ENCODE measurements around the gene SLC30A1. TPM values are rescaled to one million over a fixed set of nuclear protein-coding genes. Genes with fewer than 3 reads are reported as not detected.

The SLC30A1 gene
- total and polyA plus RNA-seq, 10 of the 15 experiments (the other 5 are each of a cell fraction or from before 2014, with no cell fraction given): 3.5 to 14.1 (median 8.8) TPM

DNA sequence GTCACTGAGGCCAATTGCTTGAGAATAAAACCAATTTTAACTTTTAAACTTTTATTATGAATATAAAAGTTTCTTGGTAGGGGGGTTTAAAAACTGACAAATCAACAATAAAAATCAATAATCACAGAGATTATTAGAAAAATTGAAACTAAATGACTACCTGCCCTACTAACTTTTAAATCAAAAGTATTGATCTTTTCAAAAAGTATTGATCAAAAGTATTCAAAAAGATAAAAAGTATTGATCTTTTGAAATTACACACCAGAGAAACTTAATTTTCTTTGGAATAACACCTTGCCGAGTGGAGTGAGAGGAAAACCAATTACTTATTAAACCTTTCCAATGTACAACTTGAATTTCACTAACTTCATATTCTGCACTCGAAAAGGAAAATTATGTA is 2.2 kb downstream of the SLC30A1 start (continued):
- TF ChIP-seq, protein P1, sequence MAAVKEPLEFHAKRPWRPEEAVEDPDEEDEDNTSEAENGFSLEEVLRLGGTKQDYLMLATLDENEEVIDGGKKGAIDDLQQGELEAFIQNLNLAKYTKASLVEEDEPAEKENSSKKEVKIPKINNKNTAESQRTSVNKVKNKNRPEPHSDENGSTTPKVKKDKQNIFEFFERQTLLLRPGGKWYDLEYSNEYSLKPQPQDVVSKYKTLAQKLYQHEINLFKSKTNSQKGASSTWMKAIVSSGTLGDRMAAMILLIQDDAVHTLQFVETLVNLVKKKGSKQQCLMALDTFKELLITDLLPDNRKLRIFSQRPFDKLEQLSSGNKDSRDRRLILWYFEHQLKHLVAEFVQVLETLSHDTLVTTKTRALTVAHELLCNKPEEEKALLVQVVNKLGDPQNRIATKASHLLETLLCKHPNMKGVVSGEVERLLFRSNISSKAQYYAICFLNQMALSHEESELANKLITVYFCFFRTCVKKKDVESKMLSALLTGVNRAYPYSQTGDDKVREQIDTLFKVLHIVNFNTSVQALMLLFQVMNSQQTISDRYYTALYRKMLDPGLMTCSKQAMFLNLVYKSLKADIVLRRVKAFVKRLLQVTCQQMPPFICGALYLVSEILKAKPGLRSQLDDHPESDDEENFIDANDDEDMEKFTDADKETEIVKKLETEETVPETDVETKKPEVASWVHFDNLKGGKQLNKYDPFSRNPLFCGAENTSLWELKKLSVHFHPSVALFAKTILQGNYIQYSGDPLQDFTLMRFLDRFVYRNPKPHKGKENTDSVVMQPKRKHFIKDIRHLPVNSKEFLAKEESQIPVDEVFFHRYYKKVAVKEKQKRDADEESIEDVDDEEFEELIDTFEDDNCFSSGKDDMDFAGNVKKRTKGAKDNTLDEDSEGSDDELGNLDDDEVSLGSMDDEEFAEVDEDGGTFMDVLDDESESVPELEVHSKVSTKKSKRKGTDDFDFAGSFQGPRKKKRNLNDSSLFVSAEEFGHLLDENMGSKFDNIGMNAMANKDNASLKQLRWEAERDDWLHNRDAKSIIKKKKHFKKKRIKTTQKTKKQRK (IDR thresholded peaks at IDR 0.05; ENCODE audit: low read depth, low read length): no peak

DNA sequence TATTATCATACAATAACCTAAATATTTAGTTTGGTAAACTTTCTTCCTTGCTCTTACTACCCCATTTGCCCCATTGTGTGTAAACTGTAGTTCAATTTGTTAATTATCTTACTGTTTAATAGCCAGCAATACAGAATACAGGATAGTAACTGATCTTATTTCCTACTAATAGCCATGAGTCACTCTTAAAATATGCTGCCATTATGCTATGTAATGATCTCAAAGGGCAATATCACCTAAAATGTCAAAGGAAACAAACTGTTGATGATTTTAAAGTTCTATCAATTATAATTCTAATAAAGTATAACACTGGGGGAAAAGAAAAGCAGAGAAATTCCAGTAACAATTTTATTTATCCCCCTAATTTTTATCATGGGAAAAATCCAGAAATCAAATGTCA is 4.3 kb downstream of the SLC30A1 start:
- Histone ChIP-seq H2AFZ (ENCODE audit: control insufficient read depth, low read depth, low read length) (no peak overlapping the region), H3K36me3 (ENCODE audit: control insufficient read depth in 2 of 2, insufficient read depth in 2 of 2, low read length in 1 of 2) (peaks cover 0 to 5% of the 10 kb centered on the region in 2 experiments; a peak in 1 of 4 replicates), H3K27me3 (replicated peaks in 1 of 2; ENCODE audit: control insufficient read depth in 2 of 2, insufficient read depth in 2 of 2, low read length in 1 of 2) (no peaks in the 10 kb centered on the region), H3K79me2 (ENCODE audit: control insufficient read depth, insufficient read depth, low read length) (peaks cover 76% of the 10 kb centered on the region), H3K9me3 (replicated peaks; ENCODE audit: control insufficient read depth, insufficient read depth, low read length) (no peaks in the 10 kb centered on the region), H3K4me2 (ENCODE audit: control insufficient read depth, insufficient read depth) (no peak overlapping the region), H3K27ac (ENCODE audit: control insufficient read depth, insufficient read depth) (no peak overlapping the region; the same call in 1 of the 2 replicates), H3K9ac (ENCODE audit: control insufficient read depth, insufficient read depth, low read length) (no peak overlapping the region), H4K20me1 (ENCODE audit: control insufficient read depth, insufficient read depth) (no peaks in the 10 kb centered on the region), H3K4me3 (no peak overlapping the region), H3K4me1 (ENCODE audit: control insufficient read depth, insufficient read depth, low read length) (peaks cover 1% of the 10 kb centered on the region)
- intact Hi-C loops (cut with micrococcal nuclease; ENCODE audit: unreplicated experiment) (loop anchor here (5.0 to 10.0 kb wide), 4 partner anchors 247 to 720 kb away; partner anchors contain the start of genes DTL, INTS7, LPGAT1 and TRAF5), in situ Hi-C loops (cut with MboI) (no loop called here)
- SMC1A ChIA-PET (ENCODE audit: uncharacterized antibody, unreplicated experiment): interaction anchor here (0.7 to 2.6 kb wide), 6 partner anchors 9 to 251 kb away, joined by 3 to 7 read pairs (median 4); no protein-coding TSS in a partner anchor
- ATAC-seq (no peak), DNase-seq (ENCODE audit: low read depth, low spot score) (no peak), FAIRE-seq (no peak)
- RAD21 ChIA-PET (ENCODE audit: unreplicated experiment): interaction anchor here (1.8 kb wide), 1 partner anchor 79 kb away, joined by 5 read pairs; no protein-coding TSS in a partner anchor
- BruUV-seq (replicated peaks): no TSS peak
- TF ChIP-seq PAX8 (IDR thresholded peaks at IDR 0.05) (no peak), FOS (IDR thresholded peaks at IDR 0.05; ENCODE audit: borderline replicate concordance, extremely low read depth, insufficient read length) (no peak), CEBPB (IDR thresholded peaks at IDR 0.05; ENCODE audit: borderline replicate concordance in 1 of 2, low read depth in 2 of 2, low read length in 2 of 2) (no peak), RAD21 (IDR thresholded peaks at IDR 0.05; ENCODE audit: insufficient read depth, low read depth, low read length) (no peak), TCF3 (IDR thresholded peaks at IDR 0.05; ENCODE audit: borderline replicate concordance, insufficient read depth, low read depth, low read length) (no peak), FOXM1 (IDR thresholded peaks at IDR 0.05; ENCODE audit: low read depth, low read length) (no peak), CHD1 (IDR thresholded peaks at IDR 0.05; ENCODE audit: low read depth, low read length) (no peak), BCL11A (IDR thresholded peaks at IDR 0.05; ENCODE audit: low read depth, low read length) (no peak)
- TF ChIP-seq, protein P2, sequence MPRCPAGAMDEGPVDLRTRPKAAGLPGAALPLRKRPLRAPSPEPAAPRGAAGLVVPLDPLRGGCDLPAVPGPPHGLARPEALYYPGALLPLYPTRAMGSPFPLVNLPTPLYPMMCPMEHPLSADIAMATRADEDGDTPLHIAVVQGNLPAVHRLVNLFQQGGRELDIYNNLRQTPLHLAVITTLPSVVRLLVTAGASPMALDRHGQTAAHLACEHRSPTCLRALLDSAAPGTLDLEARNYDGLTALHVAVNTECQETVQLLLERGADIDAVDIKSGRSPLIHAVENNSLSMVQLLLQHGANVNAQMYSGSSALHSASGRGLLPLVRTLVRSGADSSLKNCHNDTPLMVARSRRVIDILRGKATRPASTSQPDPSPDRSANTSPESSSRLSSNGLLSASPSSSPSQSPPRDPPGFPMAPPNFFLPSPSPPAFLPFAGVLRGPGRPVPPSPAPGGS (IDR thresholded peaks at IDR 0.05; ENCODE audit: borderline replicate concordance, insufficient read depth, low read depth, low read length, poor library complexity, severe bottlenecking): no peak
- TF ChIP-seq, protein P3, sequence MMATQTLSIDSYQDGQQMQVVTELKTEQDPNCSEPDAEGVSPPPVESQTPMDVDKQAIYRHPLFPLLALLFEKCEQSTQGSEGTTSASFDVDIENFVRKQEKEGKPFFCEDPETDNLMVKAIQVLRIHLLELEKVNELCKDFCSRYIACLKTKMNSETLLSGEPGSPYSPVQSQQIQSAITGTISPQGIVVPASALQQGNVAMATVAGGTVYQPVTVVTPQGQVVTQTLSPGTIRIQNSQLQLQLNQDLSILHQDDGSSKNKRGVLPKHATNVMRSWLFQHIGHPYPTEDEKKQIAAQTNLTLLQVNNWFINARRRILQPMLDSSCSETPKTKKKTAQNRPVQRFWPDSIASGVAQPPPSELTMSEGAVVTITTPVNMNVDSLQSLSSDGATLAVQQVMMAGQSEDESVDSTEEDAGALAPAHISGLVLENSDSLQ (IDR thresholded peaks at IDR 0.05): no peak
- CTCF ChIA-PET: interaction anchor here (0.7 to 2.7 kb wide), 5 partner anchors 47 to 81 kb away, joined by 3 to 12 read pairs (median 4); no protein-coding TSS in a partner anchor
- POLR2A ChIA-PET: interaction anchor here (0.6 kb wide), 1 partner anchor 660 kb away, joined by 4 read pairs; no protein-coding TSS in a partner anchor
